Nephron progenitor cell (in vitro differentiated cells): ENCODE data around the gene ANKRD29.

Source experiments
- DNase-seq: peaks from one replicate; pipeline ENCODE4 v3.0.0; 2021
- H3K27ac Mint-ChIP-seq: 2 replicates; pipeline ENCODE4 v1.8.0; 2021; ENCODE audit warnings: mild to moderate bottlenecking, moderate library complexity, mixed read lengths
- H3K27me3 Mint-ChIP-seq: 2 replicates; pipeline ENCODE4 v1.8.0; 2021; ENCODE audit warnings: mild to moderate bottlenecking, low read depth, mixed read lengths; ENCODE audit not compliant: poor library complexity
- H3K36me3 Mint-ChIP-seq: 2 replicates; pipeline ENCODE4 v1.8.0; 2021; ENCODE audit warnings: low read depth, mixed read lengths
- H3K4me1 Mint-ChIP-seq: 2 replicates; pipeline ENCODE4 v1.8.0; 2021; ENCODE audit warnings: mixed read lengths
- H3K4me3 Mint-ChIP-seq: 2 replicates; pipeline ENCODE4 v1.8.0; 2021; ENCODE audit warnings: mild to moderate bottlenecking, moderate library complexity, mixed read lengths
- H3K9me3 Mint-ChIP-seq: 2 replicates; pipeline ENCODE4 v1.8.0; 2021; ENCODE audit warnings: mild to moderate bottlenecking, moderate library complexity, mixed read lengths
- CTCF ChIP-seq: fragments of 200-600 bp; sonication (generic); IDR thresholded peaks from 2 replicates; pipeline ENCODE4 v1.5.0; 2021; ENCODE audit warnings: antibody characterized with exemption

Gene ANKRD29

GRCh38 chr18:23706971-23707640 is 44.4 kb upstream of the ANKRD29 start:
- Mint-ChIP-seq H3K4me1 (no peaks in the 10 kb centered on the region), H3K27ac (no peak overlapping the region), H3K36me3 (no peaks in the 10 kb centered on the region)

DNA sequence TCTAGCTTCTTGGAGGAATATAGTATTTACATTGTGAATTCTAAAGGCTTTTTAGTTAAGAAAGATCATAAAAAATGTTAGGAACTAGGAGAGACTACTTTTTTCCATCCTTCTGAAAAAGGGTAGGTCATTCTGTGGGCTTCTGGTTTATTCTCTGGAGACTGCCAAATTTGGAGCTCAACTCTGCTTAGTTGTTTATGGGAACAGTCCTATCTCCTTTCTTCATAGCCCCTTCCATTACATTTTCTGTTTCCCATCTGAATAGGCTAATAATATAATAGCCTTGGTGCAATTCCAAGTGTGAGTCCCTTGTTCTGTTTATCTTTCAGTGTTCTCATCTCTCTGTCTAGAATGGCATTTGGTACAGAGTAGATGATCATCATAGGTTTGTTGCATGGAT is 42.1 kb upstream of the ANKRD29 start:
- TF ChIP-seq CTCF, result no peak
- Mint-ChIP-seq H3K27me3 (peaks cover 25% of the 10 kb centered on the region), H3K36me3 (no peaks in the 10 kb centered on the region), H3K9me3 (peaks cover 7% of the 10 kb centered on the region), H3K4me3 (no peak overlapping the region), H3K4me1 (no peaks in the 10 kb centered on the region), H3K27ac (no peak overlapping the region)
- no peak for DNase-seq

More at GRCh38 chr18:23706971-23707640, 44.4 kb upstream of the ANKRD29 start:
- no peak overlapping the region for H3K4me3 Mint-ChIP-seq
- peaks cover 7% of the 10 kb centered on the region for H3K9me3 Mint-ChIP-seq
- H3K27me3 Mint-ChIP-seq, result peaks cover 20% of the 10 kb centered on the region
- no peak for TF ChIP-seq CTCF
- DNase-seq, result no peak

DNA sequence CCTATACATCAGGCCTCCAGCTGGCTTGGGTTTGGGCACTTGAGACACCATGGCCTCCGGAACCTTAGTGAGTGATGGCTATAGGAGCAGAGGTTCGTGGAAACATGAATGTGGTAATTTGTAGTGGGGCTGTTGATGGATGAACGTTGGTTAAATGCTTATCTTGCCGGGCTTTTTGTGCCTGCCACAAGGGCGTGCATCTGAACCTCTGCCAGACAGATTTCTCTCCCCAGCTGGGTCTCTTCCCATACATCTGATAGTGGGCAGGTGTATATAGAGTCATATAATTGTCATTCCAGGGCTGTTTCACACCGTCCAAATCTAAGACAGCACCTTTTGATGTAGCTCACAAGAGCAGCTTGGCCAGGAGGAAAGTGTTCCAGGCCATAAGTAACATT is 41.3 kb upstream of the ANKRD29 start:
- DNase-seq, result no peak
- TF ChIP-seq CTCF, result no peak
- H3K4me3 Mint-ChIP-seq, result no peak overlapping the region
- H3K4me1 Mint-ChIP-seq, result no peaks in the 10 kb centered on the region
- peaks cover 27% of the 10 kb centered on the region for H3K27me3 Mint-ChIP-seq
- no peak overlapping the region for H3K27ac Mint-ChIP-seq
- H3K36me3 Mint-ChIP-seq, result no peaks in the 10 kb centered on the region
- H3K9me3 Mint-ChIP-seq, result peaks cover 7% of the 10 kb centered on the region

- Mint-ChIP-seq H3K4me1 (no peaks in the 10 kb centered on the region), H3K27ac (no peak overlapping the region), H3K9me3 (peaks cover 7% of the 10 kb centered on the region), H3K36me3 (no peaks in the 10 kb centered on the region), H3K4me3 (no peak overlapping the region), H3K27me3 (peaks cover 27% of the 10 kb centered on the region)
- DNase-seq, result no peak
- peak; percentile 22 for TF ChIP-seq CTCF
Measured at GRCh38 chr18:23703057-23703986, 40.6 kb upstream of the ANKRD29 start.

DNA sequence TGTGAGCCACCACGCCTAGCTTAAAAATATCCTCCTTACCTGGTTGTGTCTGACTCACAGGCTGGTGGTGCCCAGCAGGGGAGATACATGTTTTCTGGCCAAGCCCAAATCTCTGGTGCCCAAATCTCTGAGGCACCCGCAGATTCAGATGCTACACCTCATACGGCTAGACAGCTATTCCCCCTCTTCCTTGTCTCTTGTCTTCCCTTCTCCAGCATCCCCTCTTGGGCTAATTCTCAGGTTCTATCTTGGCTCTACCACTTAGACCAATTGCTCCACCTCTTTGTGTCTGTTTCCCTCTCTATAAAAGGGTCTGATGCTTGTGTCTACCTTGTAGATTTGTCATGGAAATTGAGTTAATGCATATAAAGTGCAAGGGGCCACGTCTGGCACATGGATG is 39.9 kb upstream of the ANKRD29 start:
- Mint-ChIP-seq H3K36me3 (no peaks in the 10 kb centered on the region), H3K27ac (no peak overlapping the region), H3K4me1 (no peaks in the 10 kb centered on the region)

More for the DNA sequence above, 39.9 kb upstream of the ANKRD29 start:
- peaks cover 27% of the 10 kb centered on the region for H3K27me3 Mint-ChIP-seq
- no peak for DNase-seq
- no peak overlapping the region for H3K4me3 Mint-ChIP-seq
- H3K9me3 Mint-ChIP-seq, result peaks cover 3% of the 10 kb centered on the region
- no peak for TF ChIP-seq CTCF
